GM18873 (cell line): ENCODE results near the gene TDO2.
"Not testable (repeated sequence)": the region's sequence is repeated elsewhere in the genome, so short reads cannot be mapped to it uniquely, and the experiment has no call there.

Experiments
- ATAC-seq: cut with Tn5 transposase; IDR thresholded peaks from one replicate; pipeline ENCODE4 v1.9.1; 2021; ENCODE audit warnings: mild to moderate bottlenecking, moderate library complexity, moderate number of reproducible peaks; ENCODE audit not compliant: unreplicated experiment, low FRiP score

The TDO2 gene

GRCh38 chr4:155906554-155907247, 3.2 kb downstream of the TDO2 start:
- no peak for ATAC-seq

- ATAC-seq, result no peak
Measured at GRCh38 chr4:155907556-155907955, 4.1 kb downstream of the TDO2 start.

GRCh38 chr4:155908187-155909139, 5.0 kb downstream of the TDO2 start:
- no peak for ATAC-seq

- no peak for ATAC-seq
Measured at GRCh38 chr4:155909615-155910226, 6.2 kb downstream of the TDO2 start.

GRCh38 chr4:155911905-155912304, 8.4 kb downstream of the TDO2 start:
- ATAC-seq, result no peak

- ATAC-seq, result no peak
Measured at GRCh38 chr4:155914782-155915181, 11.3 kb downstream of the TDO2 start.

GRCh38 chr4:155921597-155921996, 18.1 kb downstream of the TDO2 start:
- ATAC-seq, result no peak

GRCh38 chr4:155924637-155925036, 21.1 kb downstream of the TDO2 start:
- no peak for ATAC-seq

GRCh38 chr4:155929833-155930232, 26.3 kb downstream of the TDO2 start:
- no peak for ATAC-seq

- ATAC-seq, result no peak
Measured at GRCh38 chr4:155930330-155930729, 26.8 kb downstream of the TDO2 start.

GRCh38 chr4:155931634-155932033, 28.1 kb downstream of the TDO2 start:
- ATAC-seq, result no peak

GRCh38 chr4:155934634-155935033, 31.1 kb downstream of the TDO2 start:
- not testable (repeated sequence) for ATAC-seq

- no peak for ATAC-seq
Measured at GRCh38 chr4:155935389-155935986, 32.0 kb downstream of the TDO2 start.

GRCh38 chr4:155941085-155941790, 37.7 kb downstream of the TDO2 start:
- ATAC-seq, result no peak

- no peak for ATAC-seq
Measured at GRCh38 chr4:155941820-155942219, 38.3 kb downstream of the TDO2 start.

GRCh38 chr4:155943605-155944291, 40.3 kb downstream of the TDO2 start:
- ATAC-seq, result no peak

- ATAC-seq, result no peak
Measured at GRCh38 chr4:155944516-155944915, 41.0 kb downstream of the TDO2 start.

- no peak for ATAC-seq
Measured at GRCh38 chr4:155946486-155946885, 43.0 kb downstream of the TDO2 start.

GRCh38 chr4:155948541-155948940, 45.0 kb downstream of the TDO2 start:
- ATAC-seq, result no peak

GRCh38 chr4:155950461-155950860, 47.0 kb downstream of the TDO2 start:
- ATAC-seq, result no peak
